Hematopoietic multipotent progenitor cell treated with erythropoietin and hydrocortisone succinate and interleukin-3 and kit ligand, for 15 days (in vitro differentiated cells): ENCODE measurements around the gene PKD1.

Experiments
- DNase-seq: peaks from one replicate; pipeline ENCODE4 v3.0.0-alpha.2; 2015; ENCODE audit warnings: low spot score

PKD1 gene

GRCh38 chr16:2071454-2072202 is 64.1 kb downstream of the PKD1 start:
- DNase-seq = no peak

- no peak for DNase-seq
These were observed 64.9 kb downstream of the PKD1 start for GRCh38 chr16:2070576-2071453.

- no peak for DNase-seq
These were observed 69.6 kb downstream of the PKD1 start for GRCh38 chr16:2066139-2066538.

GRCh38 chr16:2064368-2064945 is 71.2 kb downstream of the PKD1 start:
- DNase-seq = no peak

GRCh38 chr16:2063861-2064260 is 71.8 kb downstream of the PKD1 start:
- no peak for DNase-seq

- no peak for DNase-seq
These were observed 72.9 kb downstream of the PKD1 start for GRCh38 chr16:2062801-2063200.

- no peak for DNase-seq
These were observed 74.2 kb downstream of the PKD1 start for GRCh38 chr16:2061526-2061925.

GRCh38 chr16:2061023-2061422 is 74.7 kb downstream of the PKD1 start:
- no peak for DNase-seq

- no peak for DNase-seq
These were observed 75.4 kb downstream of the PKD1 start for GRCh38 chr16:2060346-2060745.

- no peak for DNase-seq
These were observed 76.8 kb downstream of the PKD1 start for GRCh38 chr16:2058872-2059271.

GRCh38 chr16:2058420-2058819 is 77.3 kb downstream of the PKD1 start:
- DNase-seq = no peak

GRCh38 chr16:2057438-2057837 is 78.3 kb downstream of the PKD1 start:
- no peak for DNase-seq

- no peak for DNase-seq
These were observed 78.9 kb downstream of the PKD1 start for GRCh38 chr16:2056681-2057407.

- DNase-seq = no peak
These were observed 79.6 kb downstream of the PKD1 start for GRCh38 chr16:2056077-2056476.

GRCh38 chr16:2054543-2055245 is 81.0 kb downstream of the PKD1 start:
- DNase-seq = no peak

- no peak for DNase-seq
These were observed 81.8 kb downstream of the PKD1 start for GRCh38 chr16:2053897-2054296.

GRCh38 chr16:2053211-2053610 is 82.5 kb downstream of the PKD1 start:
- DNase-seq = no peak

- DNase-seq = peak; percentile 24
These were observed 87.6 kb downstream of the PKD1 start for GRCh38 chr16:2048116-2048543.

GRCh38 chr16:2047330-2048115 is 88.2 kb downstream of the PKD1 start, which contains the start of the genes NTHL1 and TSC2:
Gene NTHL1 (minus strand): TSS chr16:2047834. CDS start chr16:2047823, 11 bp downstream.
Gene TSC2 (plus strand): TSS chr16:2047985. CDS start chr16:2048616, 631 bp downstream.
- peak; percentile 96 for DNase-seq

- no peak for DNase-seq
These were observed 88.8 kb downstream of the PKD1 start for GRCh38 chr16:2046893-2047329.
